ENCODE results near the gene RNF167.

Gene RNF167

GRCh38 chr17:4950746-4951204 lies 10.7 kb downstream of the RNF167 start, which contains the start of gene ENO3:
TSS of gene ENO3 (plus strand) at chr17:4951119. CDS start at chr17:4951830, 711 bp downstream.
- DNase-seq (ENCODE audit: low read depth, low spot score): no peak
- Histone ChIP-seq H3K9me3 (ENCODE audit: low read depth, low read length) (no peaks in the 10 kb centered on the region), H3K36me3 (ENCODE audit: insufficient read depth, low read length) (peaks cover 14% of the 10 kb centered on the region), H3K9ac (ENCODE audit: insufficient read length) (no peak within 1 kb of the TSS), H3K27ac (peak within 1 kb of the TSS; percentile 64), H3K4me3 (no peak within 1 kb of the TSS)
- no peak for TF ChIP-seq FOXP2 (optimal IDR thresholded peaks at IDR 0.05; ENCODE audit: control extremely low read depth, extremely low read length, insufficient read depth)
- no peak for TF ChIP-seq POLR2AphosphoS5 (IDR thresholded peaks at IDR 0.05; ENCODE audit: borderline replicate concordance, low read depth, low read length)
- TF ChIP-seq EZH2 (IDR thresholded peaks at IDR 0.05): no peak

- DNase-seq (ENCODE audit: low read depth, low spot score): no peak
- Histone ChIP-seq H3K9ac (ENCODE audit: insufficient read length) (no peak overlapping the region), H3K27ac (no peak overlapping the region), H3K36me3 (ENCODE audit: insufficient read depth, low read length) (peaks cover 7% of the 10 kb centered on the region), H3K4me3 (no peak overlapping the region), H3K9me3 (ENCODE audit: low read depth, low read length) (no peaks in the 10 kb centered on the region)
- no peak for TF ChIP-seq EZH2 (IDR thresholded peaks at IDR 0.05)
- TF ChIP-seq POLR2AphosphoS5 (IDR thresholded peaks at IDR 0.05; ENCODE audit: borderline replicate concordance, low read depth, low read length): no peak
- no peak for TF ChIP-seq FOXP2 (optimal IDR thresholded peaks at IDR 0.05; ENCODE audit: control extremely low read depth, extremely low read length, insufficient read depth)
These were observed 11.4 kb downstream of the RNF167 start for GRCh38 chr17:4951486-4951885.

- TF ChIP-seq FOXP2 (optimal IDR thresholded peaks at IDR 0.05; ENCODE audit: control extremely low read depth, extremely low read length, insufficient read depth) (no peak), EZH2 (IDR thresholded peaks at IDR 0.05) (no peak), POLR2AphosphoS5 (IDR thresholded peaks at IDR 0.05; ENCODE audit: borderline replicate concordance, low read depth, low read length) (no peak)
- Histone ChIP-seq H3K27ac (0 out of 2 replicates have a peak overlapping the region, but pooled peaks have one; percentile 26), H3K4me3 (no peak overlapping the region), H3K9me3 (ENCODE audit: low read depth, low read length) (no peaks in the 10 kb centered on the region), H3K36me3 (ENCODE audit: insufficient read depth, low read length) (no peaks in the 10 kb centered on the region), H3K9ac (ENCODE audit: insufficient read length) (no peak overlapping the region)
- DNase-seq (ENCODE audit: low read depth, low spot score): no peak
These were observed 13.4 kb downstream of the RNF167 start for GRCh38 chr17:4953451-4953961.

GRCh38 chr17:4955091-4955490 lies 15.0 kb downstream of the RNF167 start:
- TF ChIP-seq EZH2 (IDR thresholded peaks at IDR 0.05) (no peak), FOXP2 (optimal IDR thresholded peaks at IDR 0.05; ENCODE audit: control extremely low read depth, extremely low read length, insufficient read depth) (no peak), POLR2AphosphoS5 (IDR thresholded peaks at IDR 0.05; ENCODE audit: borderline replicate concordance, low read depth, low read length) (no peak)
- Histone ChIP-seq H3K9me3 (ENCODE audit: low read depth, low read length) (no peaks in the 10 kb centered on the region), H3K9ac (ENCODE audit: insufficient read length) (no peak overlapping the region), H3K27ac (no peak overlapping the region), H3K36me3 (ENCODE audit: insufficient read depth, low read length) (peaks cover 9% of the 10 kb centered on the region; the same call in 1 of the 2 replicates), H3K4me3 (no peak overlapping the region)
- no peak for DNase-seq (ENCODE audit: low read depth, low spot score)

- Histone ChIP-seq H3K9ac (ENCODE audit: insufficient read length) (no peak overlapping the region), H3K36me3 (ENCODE audit: insufficient read depth, low read length) (peaks cover 12% of the 10 kb centered on the region; the same call in 1 of the 2 replicates), H3K4me3 (no peak overlapping the region), H3K9me3 (ENCODE audit: low read depth, low read length) (no peaks in the 10 kb centered on the region), H3K27ac (no peak overlapping the region)
- DNase-seq (ENCODE audit: low read depth, low spot score): no peak
- no peak for TF ChIP-seq EZH2 (IDR thresholded peaks at IDR 0.05)
- no peak for TF ChIP-seq POLR2AphosphoS5 (IDR thresholded peaks at IDR 0.05; ENCODE audit: borderline replicate concordance, low read depth, low read length)
These were observed 16.5 kb downstream of the RNF167 start for GRCh38 chr17:4956493-4957061.

GRCh38 chr17:4958102-4958501 lies 18.0 kb downstream of the RNF167 start:
- DNase-seq (ENCODE audit: low read depth, low spot score): no peak
- H3K4me3 ChIP-seq: no peak overlapping the region
- TF ChIP-seq EZH2 (IDR thresholded peaks at IDR 0.05) (no peak), POLR2AphosphoS5 (IDR thresholded peaks at IDR 0.05; ENCODE audit: borderline replicate concordance, low read depth, low read length) (no peak), FOXP2 (optimal IDR thresholded peaks at IDR 0.05; ENCODE audit: control extremely low read depth, extremely low read length, insufficient read depth) (no peak)
- no peak overlapping the region for H3K27ac ChIP-seq
- no peaks in the 10 kb centered on the region for H3K9me3 ChIP-seq (ENCODE audit: low read depth, low read length)
- H3K36me3 ChIP-seq (ENCODE audit: insufficient read depth, low read length): peaks cover 12% of the 10 kb centered on the region; the same call in 1 of the 2 replicates
- no peak overlapping the region for H3K9ac ChIP-seq (ENCODE audit: insufficient read length)

- Histone ChIP-seq H3K9me3 (ENCODE audit: low read depth, low read length) (no peaks in the 10 kb centered on the region), H3K9ac (ENCODE audit: insufficient read length) (no peak overlapping the region), H3K4me3 (no peak overlapping the region), H3K27ac (no peak overlapping the region), H3K36me3 (ENCODE audit: insufficient read depth, low read length) (peaks cover 12% of the 10 kb centered on the region; the same call in 1 of the 2 replicates)
- no peak for DNase-seq (ENCODE audit: low read depth, low spot score)
- TF ChIP-seq FOXP2 (optimal IDR thresholded peaks at IDR 0.05; ENCODE audit: control extremely low read depth, extremely low read length, insufficient read depth) (no peak), EZH2 (IDR thresholded peaks at IDR 0.05) (no peak), POLR2AphosphoS5 (IDR thresholded peaks at IDR 0.05; ENCODE audit: borderline replicate concordance, low read depth, low read length) (no peak)
These were observed 19.3 kb downstream of the RNF167 start for GRCh38 chr17:4959261-4959965.

- Histone ChIP-seq H3K9me3 (ENCODE audit: low read depth, low read length) (no peaks in the 10 kb centered on the region), H3K36me3 (ENCODE audit: insufficient read depth, low read length) (peaks cover 15% of the 10 kb centered on the region; the same call in 1 of the 2 replicates), H3K9ac (ENCODE audit: insufficient read length) (no peak overlapping the region), H3K4me3 (no peak overlapping the region), H3K27ac (no peak overlapping the region)
- TF ChIP-seq FOXP2 (optimal IDR thresholded peaks at IDR 0.05; ENCODE audit: control extremely low read depth, extremely low read length, insufficient read depth): no peak
- TF ChIP-seq EZH2 (IDR thresholded peaks at IDR 0.05): no peak
- no peak for TF ChIP-seq POLR2AphosphoS5 (IDR thresholded peaks at IDR 0.05; ENCODE audit: borderline replicate concordance, low read depth, low read length)
- no peak for DNase-seq (ENCODE audit: low read depth, low spot score)
These were observed 20.3 kb downstream of the RNF167 start for GRCh38 chr17:4960279-4960922.

Measured in SK-N-MC (cell line).